Karpas-422 (cell line): ENCODE results near the gene ZACN. TPM values are rescaled to one million over a fixed set of nuclear protein-coding genes. Genes with fewer than 3 reads are reported as not detected.
"Not testable (repeated sequence)": the region's sequence is repeated elsewhere in the genome, so short reads cannot be mapped to it uniquely, and the experiment has no call there.

Experiments used
- DNase-seq: peaks from one replicate; pipeline ENCODE4 v3.0.0-alpha.2; 2015
- H2AFZ ChIP-seq: fragments of 200-600 bp; sonication (generic); 2 replicates; pipeline ENCODE4 v1.6.1; 2014; ENCODE audit warnings: antibody characterized with exemption, low read length, mixed read lengths
- H3K27ac ChIP-seq: fragments of 200-600 bp; sonication (generic); 2 replicates; pipeline ENCODE4 v1.5.1; 2014; ENCODE audit warnings: mild to moderate bottlenecking, low read length, moderate library complexity
- H3K27me3 ChIP-seq: fragments of 200-600 bp; sonication (generic); 2 replicates; pipeline ENCODE4 v1.6.1; 2014; ENCODE audit warnings: low read length, mixed read lengths
- H3K36me3 ChIP-seq: fragments of 200-600 bp; sonication (generic); 2 replicates; pipeline ENCODE4 v1.6.1; 2014; ENCODE audit warnings: low read length, mixed read lengths; ENCODE audit not compliant: insufficient read depth
- H3K4me1 ChIP-seq: fragments of 200-600 bp; sonication (generic); 2 replicates; pipeline ENCODE4 v1.6.1; 2014; ENCODE audit warnings: mild to moderate bottlenecking, low read length, mixed read lengths
- H3K4me2 ChIP-seq: fragments of 200-600 bp; sonication (generic); 2 replicates; pipeline ENCODE4 v1.6.1; 2014; ENCODE audit warnings: low read length, low read depth, mild to moderate bottlenecking; ENCODE audit not compliant: poor library complexity, severe bottlenecking
- H3K4me3 ChIP-seq: fragments of 200-600 bp; sonication (generic); 2 replicates; pipeline ENCODE4 v1.5.1; 2014; ENCODE audit warnings: mild to moderate bottlenecking, antibody characterized with exemption, low read length, mixed read lengths
- H3K79me2 ChIP-seq: fragments of 200-600 bp; sonication (generic); 2 replicates; pipeline ENCODE4 v1.6.1; 2014; ENCODE audit warnings: mild to moderate bottlenecking, low read length, mixed read lengths
- H3K9ac ChIP-seq: fragments of 200-600 bp; sonication (generic); 2 replicates; pipeline ENCODE4 v1.6.0; 2014; ENCODE audit warnings: low read length
- H3K9me2 ChIP-seq: fragments of 200-600 bp; sonication (generic), shearing (Covaris generic); replicated peaks from 2 replicates; pipeline ENCODE4 v1.6.0; 2014; ENCODE audit warnings: mild to moderate bottlenecking, low read length, moderate library complexity; ENCODE audit not compliant: insufficient read depth
- H3K9me3 ChIP-seq: fragments of 300-700, 200-600 bp; sonication (generic); 2 replicates; pipeline ENCODE4 v1.6.1; 2014; ENCODE audit warnings: low read length, mixed read lengths
- H4K20me1 ChIP-seq: fragments of 200-600 bp; sonication (generic); 2 replicates; pipeline ENCODE4 v1.6.1; 2014; ENCODE audit warnings: mild to moderate bottlenecking, antibody characterized with exemption, low read length, low read depth; ENCODE audit not compliant: insufficient read depth
- total RNA-seq: library from RNA; depleted of rRNA; stranded (reverse); fragments of >200 nt; shearing (Covaris generic); gene quantifications from 2 replicates; pipeline ENCODE4 v1.2.3, GENCODE V29; 2014; ENCODE audit warnings: low replicate concordance

The ZACN gene
- total RNA-seq, 1 experiment from 2014 or later: not detected

- no peaks in the 10 kb centered on the region for H3K9me3 ChIP-seq
- no peaks in the 10 kb centered on the region; the same call in 1 of the 2 replicates for H3K36me3 ChIP-seq
Observed at GRCh38 chr17:76039121-76039520, 39.9 kb upstream of the ZACN start.

GRCh38 chr17:76040376-76040775 lies 38.6 kb upstream of the ZACN start:
- no peak overlapping the region for H3K27ac ChIP-seq
- no peaks in the 10 kb centered on the region for H3K9me3 ChIP-seq
- no peaks in the 10 kb centered on the region for H4K20me1 ChIP-seq
- no peaks in the 10 kb centered on the region for H3K79me2 ChIP-seq
- H3K27me3 ChIP-seq: no peaks in the 10 kb centered on the region
- H2AFZ ChIP-seq: no peak overlapping the region
- DNase-seq: no peak
- no peak overlapping the region for H3K4me2 ChIP-seq
- no peaks in the 10 kb centered on the region for H3K4me1 ChIP-seq
- no peak overlapping the region for H3K9ac ChIP-seq
- H3K4me3 ChIP-seq: no peak overlapping the region
- no peaks in the 10 kb centered on the region; the same call in 1 of the 2 replicates for H3K36me3 ChIP-seq
- no peaks in the 10 kb centered on the region for H3K9me2 ChIP-seq

More at GRCh38 chr17:76039121-76039520, 39.9 kb upstream of the ZACN start:
- Histone ChIP-seq H3K4me1 (no peaks in the 10 kb centered on the region), H3K4me3 (no peak overlapping the region), H3K9me2 (no peaks in the 10 kb centered on the region), H3K27me3 (no peaks in the 10 kb centered on the region), H4K20me1 (no peaks in the 10 kb centered on the region), H3K9ac (no peak overlapping the region), H3K27ac (no peak overlapping the region), H3K4me2 (no peak overlapping the region), H3K79me2 (no peaks in the 10 kb centered on the region), H2AFZ (no peak overlapping the region)
- DNase-seq: no peak

GRCh38 chr17:76042868-76043267 lies 36.1 kb upstream of the ZACN start:
- H2AFZ ChIP-seq, H3K79me2 ChIP-seq, DNase-seq, H4K20me1 ChIP-seq, H3K4me2 ChIP-seq, H3K9me3 ChIP-seq, H3K9ac ChIP-seq, H3K27ac ChIP-seq, H3K9me2 ChIP-seq, H3K36me3 ChIP-seq, H3K4me3 ChIP-seq, H3K27me3 ChIP-seq, H3K4me1 ChIP-seq: not testable (repeated sequence)

GRCh38 chr17:76044475-76045007 lies 34.4 kb upstream of the ZACN start:
- not testable (repeated sequence) for H3K27me3 ChIP-seq, H3K27ac ChIP-seq, H3K36me3 ChIP-seq, H3K4me2 ChIP-seq, H3K9ac ChIP-seq, H3K4me1 ChIP-seq, H3K9me2 ChIP-seq, H3K4me3 ChIP-seq, H4K20me1 ChIP-seq, H2AFZ ChIP-seq, DNase-seq, H3K79me2 ChIP-seq, H3K9me3 ChIP-seq

- H3K9me2 ChIP-seq: no peaks in the 10 kb centered on the region
- no peak overlapping the region for H3K4me2 ChIP-seq
- H2AFZ ChIP-seq: no peak overlapping the region
- peaks cover 9% of the 10 kb centered on the region; the same call in 1 of the 2 replicates for H3K36me3 ChIP-seq
- H3K9ac ChIP-seq: no peak overlapping the region
- no peaks in the 10 kb centered on the region for H3K79me2 ChIP-seq
- H3K9me3 ChIP-seq: no peaks in the 10 kb centered on the region
- H3K4me3 ChIP-seq: no peak overlapping the region
- H3K27me3 ChIP-seq: no peaks in the 10 kb centered on the region
- no peak overlapping the region for H3K27ac ChIP-seq
- no peaks in the 10 kb centered on the region for H4K20me1 ChIP-seq
- H3K4me1 ChIP-seq: peaks cover 10% of the 10 kb centered on the region
- no peak for DNase-seq
Observed at GRCh38 chr17:76046064-76046463, 32.9 kb upstream of the ZACN start.

GRCh38 chr17:76048025-76048605 lies 30.9 kb upstream of the ZACN start:
- peaks cover 9% of the 10 kb centered on the region; the same call in 1 of the 2 replicates for H3K36me3 ChIP-seq
- H3K9me2 ChIP-seq: no peaks in the 10 kb centered on the region
- no peaks in the 10 kb centered on the region for H3K27me3 ChIP-seq
- no peaks in the 10 kb centered on the region for H3K79me2 ChIP-seq
- no peaks in the 10 kb centered on the region for H4K20me1 ChIP-seq
- no peak overlapping the region for H3K27ac ChIP-seq
- no peak for DNase-seq
- H3K4me3 ChIP-seq: no peak overlapping the region
- no peak overlapping the region for H2AFZ ChIP-seq
- no peaks in the 10 kb centered on the region for H3K9me3 ChIP-seq
- no peak overlapping the region for H3K9ac ChIP-seq
- H3K4me1 ChIP-seq: peaks cover 10% of the 10 kb centered on the region
- peak overlapping the region; percentile 15 for H3K4me2 ChIP-seq

- Histone ChIP-seq H3K9ac (no peak overlapping the region), H3K9me2 (no peaks in the 10 kb centered on the region), H3K36me3 (peaks cover 9% of the 10 kb centered on the region; the same call in 1 of the 2 replicates), H4K20me1 (no peaks in the 10 kb centered on the region), H3K4me3 (no peak overlapping the region), H3K79me2 (no peaks in the 10 kb centered on the region), H3K27me3 (no peaks in the 10 kb centered on the region), H3K4me1 (peaks cover 10% of the 10 kb centered on the region), H2AFZ (no peak overlapping the region), H3K9me3 (no peaks in the 10 kb centered on the region), H3K27ac (no peak overlapping the region), H3K4me2 (no peak overlapping the region)
- DNase-seq: no peak
Observed at GRCh38 chr17:76048711-76049110, 30.3 kb upstream of the ZACN start.

- peaks cover 9% of the 10 kb centered on the region; the same call in 1 of the 2 replicates for H3K36me3 ChIP-seq
Observed at GRCh38 chr17:76049239-76049638, 29.7 kb upstream of the ZACN start.

More at GRCh38 chr17:76049239-76049638, 29.7 kb upstream of the ZACN start:
- no peaks in the 10 kb centered on the region for H3K9me2 ChIP-seq
- no peaks in the 10 kb centered on the region for H4K20me1 ChIP-seq
- no peak overlapping the region for H3K4me3 ChIP-seq
- H3K4me1 ChIP-seq: peaks cover 10% of the 10 kb centered on the region
- no peaks in the 10 kb centered on the region for H3K79me2 ChIP-seq
- DNase-seq: no peak
- no peak overlapping the region for H3K27ac ChIP-seq
- H3K4me2 ChIP-seq: no peak overlapping the region
- H3K9me3 ChIP-seq: no peaks in the 10 kb centered on the region
- H3K9ac ChIP-seq: no peak overlapping the region
- H3K27me3 ChIP-seq: no peaks in the 10 kb centered on the region
- H2AFZ ChIP-seq: no peak overlapping the region
